Gastrocnemius medialis (tissue), 4 donors: ENCODE data around the gene ABHD17C. TPM values are rescaled to one million over a fixed set of nuclear protein-coding genes. Genes with fewer than 3 reads are reported as not detected.

Source experiments
- ATAC-seq, 2 donors: fragments of 150-250 bp; one replicate each; pipeline ENCODE4 v1.9.1; 2016
- DNase-seq, 2 donors: peaks; one replicate each; pipeline ENCODE4 v3.0.0-alpha.2; 2019
- H3K27ac ChIP-seq, 4 donors: fragments of 200-600 bp; sonication (generic); 1 replicate in 1 of 4; 2 replicates in 3 of 4; pipeline ENCODE4 v1.5.1; 2016 to 2018; ENCODE audit warnings: mild to moderate bottlenecking in 2 of 4, moderate library complexity in 1 of 4
- H3K27me3 ChIP-seq, 3 donors: fragments of 200-600 bp; sonication (generic) in 2 of 3; 1 replicate in 1 of 3; 2 replicates in 2 of 3; pipeline versions ENCODE4 v1.5.1 to v1.6.0; 2016 to 2019; ENCODE audit warnings: mild to moderate bottlenecking in 1 of 3, moderate library complexity in 1 of 3
- H3K36me3 ChIP-seq, 2 donors: fragments of 200-600 bp; sonication (generic) in 1 of 2; one replicate each; pipeline ENCODE4 v1.5.1; 2017 to 2018
- H3K4me1 ChIP-seq, 2 donors: fragments of 200-600 bp; sonication (generic) in 1 of 2; one replicate each; pipeline ENCODE4 v1.5.1; 2016 to 2017; ENCODE audit warnings: mild to moderate bottlenecking in 2 of 2
- H3K4me3 ChIP-seq, 4 donors: fragments of 200-600 bp; sonication (generic) in 3 of 4; 1 replicate in 1 of 4; 2 replicates in 3 of 4; pipeline ENCODE4 v1.5.1; 2016 to 2019; ENCODE audit warnings: mild to moderate bottlenecking in 2 of 4
- H3K9me3 ChIP-seq, 3 donors: fragments of 200-600 bp; sonication (generic) in 2 of 3; 1 replicate in 1 of 3; 2 replicates in 2 of 3; pipeline ENCODE4 v1.5.1; 2016 to 2019
- POLR2A ChIP-seq, 2 donors: fragments of 450-650 bp; IDR thresholded peaks; one replicate each; pipeline ENCODE4 v1.6.1; 2017; ENCODE audit warnings: antibody characterized with exemption in 2 of 2, mild to moderate bottlenecking in 2 of 2, moderate library complexity in 2 of 2
- in situ Hi-C, 4 donors: fragments of 200-750 bp; cut with MboI; loops; one replicate each; pipeline versions ENCODE4 v1.15.0 to v1.8.0; 2017; ENCODE audit warnings: low sequenced_read_pairs in 4 of 4
- intact Hi-C: fragments of 100-400 bp; cut with DNase I; formaldehyde crosslinking; loops from one replicate; pipeline ENCODE4 v1.15.1; 2023; ENCODE audit warnings: low total_unique reads
- total RNA-seq, 4 donors: library from RNA; depleted of rRNA; stranded (reverse); fragments of >200 nt; gene quantifications; one replicate each; pipeline versions ENCODE4 v1.1.0 to v1.2.3, GENCODE V29; 2016
- TF ChIP-seq, protein P1 (sequence below), 5 experiments: fragments of 450-650 bp in 3 of 5; fragments of 200-600 bp in 2 of 5; sonication (generic) in 2 of 5; IDR thresholded peaks in 4 of 5; conservative IDR thresholded peaks in 1 of 5; 1 replicate in 4 of 5; 2 replicates in 1 of 5; pipeline ENCODE4 v1.5.1; 2016 to 2019; ENCODE audit warnings: antibody characterized with exemption in 5 of 5, mild to moderate bottlenecking in 3 of 5, moderate library complexity in 3 of 5

ABHD17C gene
- total RNA-seq, 4 donors from 2014 or later, result 0.98 to 3.3 (median 2.5) TPM; not detected in 1

DNA sequence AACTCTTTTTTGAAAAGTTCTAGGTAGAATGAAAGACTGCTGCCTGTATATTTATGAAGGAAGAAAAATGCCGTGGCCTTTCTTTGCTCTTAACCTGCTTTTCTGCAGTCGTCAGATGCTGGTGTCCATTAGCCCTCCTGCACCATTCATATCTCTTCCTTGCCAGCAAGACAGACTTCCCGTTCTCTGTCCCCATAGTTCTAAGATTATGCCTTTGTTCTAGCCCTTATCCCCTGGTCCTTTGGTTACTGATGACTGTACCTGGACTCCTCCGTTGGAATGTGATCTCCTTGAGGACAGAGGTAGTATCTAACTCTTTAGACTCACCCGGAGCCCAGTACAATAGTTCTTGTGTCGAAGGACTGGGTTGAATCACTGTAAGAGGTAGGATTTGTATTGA, 16.8 kb downstream of the ABHD17C start:
- Histone ChIP-seq H3K27ac (no peak overlapping the region), H3K36me3 (no peaks in the 10 kb centered on the region), H3K4me3 (no peak overlapping the region), H3K9me3 (no peaks in the 10 kb centered on the region), H3K4me1 (no peaks in the 10 kb centered on the region), H3K27me3 (no peaks in the 10 kb centered on the region)
- in situ Hi-C loops, result no loop called here
- no peak for DNase-seq
- TF ChIP-seq POLR2A (IDR thresholded peaks at IDR 0.05), result no peak
- TF ChIP-seq, protein P1, sequence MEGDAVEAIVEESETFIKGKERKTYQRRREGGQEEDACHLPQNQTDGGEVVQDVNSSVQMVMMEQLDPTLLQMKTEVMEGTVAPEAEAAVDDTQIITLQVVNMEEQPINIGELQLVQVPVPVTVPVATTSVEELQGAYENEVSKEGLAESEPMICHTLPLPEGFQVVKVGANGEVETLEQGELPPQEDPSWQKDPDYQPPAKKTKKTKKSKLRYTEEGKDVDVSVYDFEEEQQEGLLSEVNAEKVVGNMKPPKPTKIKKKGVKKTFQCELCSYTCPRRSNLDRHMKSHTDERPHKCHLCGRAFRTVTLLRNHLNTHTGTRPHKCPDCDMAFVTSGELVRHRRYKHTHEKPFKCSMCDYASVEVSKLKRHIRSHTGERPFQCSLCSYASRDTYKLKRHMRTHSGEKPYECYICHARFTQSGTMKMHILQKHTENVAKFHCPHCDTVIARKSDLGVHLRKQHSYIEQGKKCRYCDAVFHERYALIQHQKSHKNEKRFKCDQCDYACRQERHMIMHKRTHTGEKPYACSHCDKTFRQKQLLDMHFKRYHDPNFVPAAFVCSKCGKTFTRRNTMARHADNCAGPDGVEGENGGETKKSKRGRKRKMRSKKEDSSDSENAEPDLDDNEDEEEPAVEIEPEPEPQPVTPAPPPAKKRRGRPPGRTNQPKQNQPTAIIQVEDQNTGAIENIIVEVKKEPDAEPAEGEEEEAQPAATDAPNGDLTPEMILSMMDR (IDR thresholded peaks at IDR 0.05 in 4 of 5, conservative IDR thresholded peaks at IDR 0.05 in 1 of 5), result no peak
- no peak for ATAC-seq
- intact Hi-C loops, result no loop called here

DNA sequence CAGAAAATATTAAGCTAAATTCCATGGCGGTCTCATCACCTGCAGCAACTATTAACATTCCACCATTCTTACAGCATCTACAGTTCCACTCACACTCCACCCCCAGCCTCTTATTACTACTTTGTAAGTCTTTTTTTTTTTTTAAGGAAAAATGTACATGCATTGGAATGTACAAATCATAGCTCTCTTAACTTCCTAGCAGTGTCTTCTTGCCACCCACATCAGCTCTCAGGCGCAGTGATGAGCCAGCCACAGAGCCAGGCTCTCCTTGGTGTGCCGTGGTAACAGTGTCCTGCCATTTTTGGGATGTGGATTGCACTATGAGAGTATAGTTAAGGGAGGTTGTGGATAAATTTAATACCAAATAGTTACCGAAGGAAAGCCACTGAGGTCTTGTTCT, 17.8 kb downstream of the ABHD17C start:
- H3K4me3 ChIP-seq, result no peak overlapping the region
- TF ChIP-seq, protein P1 (IDR thresholded peaks at IDR 0.05 in 4 of 5, conservative IDR thresholded peaks at IDR 0.05 in 1 of 5), result no peak
- TF ChIP-seq POLR2A (IDR thresholded peaks at IDR 0.05), result no peak
- intact Hi-C loops (no loop called here), in situ Hi-C loops (no loop called here)
- no peak for ATAC-seq
- H3K9me3 ChIP-seq, result no peaks in the 10 kb centered on the region
- no peak overlapping the region for H3K27ac ChIP-seq
- H3K4me1 ChIP-seq, result no peaks in the 10 kb centered on the region
- no peaks in the 10 kb centered on the region for H3K27me3 ChIP-seq
- no peak for DNase-seq
- H3K36me3 ChIP-seq, result no peaks in the 10 kb centered on the region

DNA sequence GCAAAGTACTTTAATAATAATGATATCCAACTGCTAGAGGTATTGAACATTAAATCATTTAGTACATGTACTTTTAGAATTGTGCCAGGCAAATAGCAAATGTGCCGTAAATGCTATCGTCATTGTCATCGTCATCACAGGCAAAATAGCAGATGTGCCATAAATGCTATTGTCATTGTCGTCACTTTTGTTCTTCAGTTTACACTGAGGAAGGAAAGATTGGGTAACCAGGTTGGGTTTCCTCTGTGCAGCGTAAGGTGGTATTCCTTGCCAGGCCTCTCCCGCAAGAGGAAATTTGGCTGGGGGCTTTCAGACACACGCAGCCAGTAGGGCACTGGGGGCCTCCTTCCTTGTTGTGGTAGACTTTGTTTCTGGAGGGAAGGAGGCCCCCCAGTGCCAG, 26.4 kb downstream of the ABHD17C start:
- DNase-seq (no peak), ATAC-seq (no peak)
- H3K9me3 ChIP-seq, result no peaks in the 10 kb centered on the region
- H3K36me3 ChIP-seq, result no peaks in the 10 kb centered on the region
- intact Hi-C loops, result no loop called here
- TF ChIP-seq POLR2A (IDR thresholded peaks at IDR 0.05), result no peak
- TF ChIP-seq, protein P1 (IDR thresholded peaks at IDR 0.05 in 4 of 5, conservative IDR thresholded peaks at IDR 0.05 in 1 of 5), result no peak
- H3K4me3 ChIP-seq, result no peak overlapping the region
- H3K4me1 ChIP-seq, result no peaks in the 10 kb centered on the region
- no peak overlapping the region for H3K27ac ChIP-seq
- H3K27me3 ChIP-seq, result no peaks in the 10 kb centered on the region
- in situ Hi-C loops, result no loop called here

DNA sequence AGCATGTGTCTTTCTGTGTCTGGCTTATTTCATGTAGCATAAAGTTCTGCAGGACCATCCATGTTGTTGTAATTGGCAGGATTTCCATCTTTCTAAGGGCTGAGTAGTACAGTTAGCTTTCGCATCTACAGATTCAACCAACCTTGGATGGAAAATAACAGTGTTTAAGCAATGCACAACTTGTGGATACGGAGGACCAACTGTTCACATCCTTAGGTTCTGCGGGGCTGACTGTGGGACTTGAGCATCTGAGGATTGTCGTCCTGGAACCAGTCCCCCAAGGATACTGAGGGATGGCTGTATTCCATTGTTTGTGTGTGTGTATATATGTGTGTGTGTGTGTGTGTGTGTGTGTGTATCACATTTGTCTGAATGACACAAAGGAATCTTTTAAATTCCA, 27.7 kb downstream of the ABHD17C start:
- no peak for ATAC-seq
- intact Hi-C loops, result no loop called here
- no peak for TF ChIP-seq POLR2A (IDR thresholded peaks at IDR 0.05)
- TF ChIP-seq, protein P1 (IDR thresholded peaks at IDR 0.05 in 4 of 5, conservative IDR thresholded peaks at IDR 0.05 in 1 of 5), result no peak

DNA sequence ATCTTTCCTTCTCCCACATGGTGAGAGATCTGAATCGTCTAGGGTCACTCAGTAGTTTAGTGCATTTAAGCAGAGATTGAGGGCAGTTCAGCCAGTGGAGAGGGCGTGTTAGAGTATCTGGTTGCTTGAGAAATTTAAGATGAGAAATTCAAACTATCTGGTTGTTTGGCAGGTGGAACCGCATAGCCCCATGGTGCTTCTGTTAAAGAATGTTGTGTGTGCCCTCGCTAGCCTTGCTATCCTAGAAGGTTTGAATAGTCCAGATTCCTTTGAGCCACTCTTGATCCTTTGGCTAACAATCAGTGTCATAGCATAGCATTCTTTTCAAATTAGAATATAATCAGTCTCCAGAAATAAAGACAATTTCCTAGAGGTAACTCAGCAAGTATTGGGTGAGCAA, 32.1 kb downstream of the ABHD17C start:
- no peak for ATAC-seq
- Histone ChIP-seq H3K27ac (no peak overlapping the region), H3K4me3 (no peak overlapping the region), H3K27me3 (no peaks in the 10 kb centered on the region), H3K9me3 (no peaks in the 10 kb centered on the region), H3K36me3 (no peaks in the 10 kb centered on the region), H3K4me1 (no peaks in the 10 kb centered on the region)
- intact Hi-C loops (no loop called here), in situ Hi-C loops (no loop called here)
- no peak for TF ChIP-seq POLR2A (IDR thresholded peaks at IDR 0.05)
- TF ChIP-seq, protein P1 (IDR thresholded peaks at IDR 0.05 in 4 of 5, conservative IDR thresholded peaks at IDR 0.05 in 1 of 5), result no peak
- DNase-seq, result no peak

More for the DNA sequence above, 27.7 kb downstream of the ABHD17C start:
- Histone ChIP-seq H3K4me1 (no peaks in the 10 kb centered on the region), H3K27ac (no peak overlapping the region), H3K4me3 (no peak overlapping the region), H3K27me3 (no peaks in the 10 kb centered on the region), H3K36me3 (no peaks in the 10 kb centered on the region), H3K9me3 (no peaks in the 10 kb centered on the region)
- in situ Hi-C loops, result no loop called here
- no peak for DNase-seq
